Ovary (tissue), 3 donors: ENCODE results near the gene BHMT2.

Source experiments
- EP300 ChIP-seq: sonication (generic); formaldehyde crosslinking; IDR thresholded peaks from one replicate; pipeline ENCODE4 v1.6.1; 2017; ENCODE audit warnings: antibody characterized with exemption
- POLR2A ChIP-seq: fragments of 450-650 bp; IDR thresholded peaks from one replicate; pipeline ENCODE4 v1.6.1; 2017; ENCODE audit warnings: antibody characterized with exemption, mild to moderate bottlenecking, moderate library complexity
- TF ChIP-seq, protein P1 (sequence below), 3 donors: fragments of 450-650 bp in 2 of 3; fragments of 200-600 bp in 1 of 3; IDR thresholded peaks; one replicate each; pipeline versions ENCODE4 v1.5.1 to v1.8.0; 2016 to 2022; ENCODE audit warnings: antibody characterized with exemption in 3 of 3, mild to moderate bottlenecking in 1 of 3
- donor health status: DM: no; HTN: no; CAD: no.

DNA sequence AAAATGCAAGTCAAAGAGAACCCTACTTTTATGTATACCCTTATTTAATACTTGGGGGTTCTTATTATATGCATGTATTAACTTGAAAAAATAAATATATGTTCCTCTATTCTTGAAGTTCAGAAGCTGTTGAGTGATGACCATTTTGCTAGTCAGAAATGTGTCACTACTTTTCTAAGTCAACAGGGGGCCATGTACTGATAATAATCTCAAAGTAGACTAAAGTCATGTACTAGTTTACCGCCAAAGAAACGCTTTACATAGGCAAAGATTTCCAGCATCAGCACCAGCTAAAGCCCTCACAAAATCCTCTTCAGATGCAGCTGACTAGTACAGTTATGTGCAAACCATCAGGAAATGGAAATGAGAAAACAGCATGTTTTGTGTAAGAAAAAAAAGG lies 36.3 kb downstream of the BHMT2 start:
- TF ChIP-seq POLR2A (no peak), EP300 (no peak)
- TF ChIP-seq, protein P1, sequence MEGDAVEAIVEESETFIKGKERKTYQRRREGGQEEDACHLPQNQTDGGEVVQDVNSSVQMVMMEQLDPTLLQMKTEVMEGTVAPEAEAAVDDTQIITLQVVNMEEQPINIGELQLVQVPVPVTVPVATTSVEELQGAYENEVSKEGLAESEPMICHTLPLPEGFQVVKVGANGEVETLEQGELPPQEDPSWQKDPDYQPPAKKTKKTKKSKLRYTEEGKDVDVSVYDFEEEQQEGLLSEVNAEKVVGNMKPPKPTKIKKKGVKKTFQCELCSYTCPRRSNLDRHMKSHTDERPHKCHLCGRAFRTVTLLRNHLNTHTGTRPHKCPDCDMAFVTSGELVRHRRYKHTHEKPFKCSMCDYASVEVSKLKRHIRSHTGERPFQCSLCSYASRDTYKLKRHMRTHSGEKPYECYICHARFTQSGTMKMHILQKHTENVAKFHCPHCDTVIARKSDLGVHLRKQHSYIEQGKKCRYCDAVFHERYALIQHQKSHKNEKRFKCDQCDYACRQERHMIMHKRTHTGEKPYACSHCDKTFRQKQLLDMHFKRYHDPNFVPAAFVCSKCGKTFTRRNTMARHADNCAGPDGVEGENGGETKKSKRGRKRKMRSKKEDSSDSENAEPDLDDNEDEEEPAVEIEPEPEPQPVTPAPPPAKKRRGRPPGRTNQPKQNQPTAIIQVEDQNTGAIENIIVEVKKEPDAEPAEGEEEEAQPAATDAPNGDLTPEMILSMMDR (IDR thresholded peaks at IDR 0.05), result no peak
